Osteocyte (in vitro differentiated cells): ENCODE data around the gene TRMT112. TPM values are rescaled to one million over a fixed set of nuclear protein-coding genes. Genes with fewer than 3 reads are reported as not detected.

Experiments
- DNase-seq: peaks from one replicate; pipeline ENCODE4 v3.0.0; 2021; ENCODE audit warnings: mixed read lengths; ENCODE audit not compliant: unreplicated experiment; ENCODE audit errors: extremely low spot score
- H3K27ac Mint-ChIP-seq: one replicate; pipeline ENCODE4 v1.8.0; 2021; ENCODE audit warnings: mild to moderate bottlenecking, mixed read lengths; ENCODE audit not compliant: unreplicated experiment
- H3K27me3 Mint-ChIP-seq: one replicate; pipeline ENCODE4 v1.8.0; 2021; ENCODE audit warnings: mixed read lengths; ENCODE audit not compliant: unreplicated experiment
- H3K36me3 Mint-ChIP-seq: one replicate; pipeline ENCODE4 v1.8.0; 2021; ENCODE audit warnings: mixed read lengths; ENCODE audit not compliant: unreplicated experiment
- H3K4me1 Mint-ChIP-seq: one replicate; pipeline ENCODE4 v1.8.0; 2021; ENCODE audit warnings: mixed read lengths; ENCODE audit not compliant: unreplicated experiment
- H3K4me3 Mint-ChIP-seq: one replicate; pipeline ENCODE4 v1.8.0; 2021; ENCODE audit warnings: mild to moderate bottlenecking, moderate library complexity, mixed read lengths; ENCODE audit not compliant: unreplicated experiment
- H3K9me3 Mint-ChIP-seq: one replicate; pipeline ENCODE4 v1.8.0; 2021; ENCODE audit warnings: mixed read lengths; ENCODE audit not compliant: unreplicated experiment
- CTCF ChIP-seq: fragments of 200-600 bp; sonication (generic); IDR thresholded peaks from 2 replicates; pipeline ENCODE4 v1.5.0; 2021; ENCODE audit warnings: antibody characterized with exemption, mild to moderate bottlenecking, moderate library complexity
- total RNA-seq: library from RNA; stranded (reverse); gene quantifications from 2 replicates; pipeline ENCODE4 v1.2.1, GENCODE V29; 2021

TRMT112 gene
- total RNA-seq, 1 donor from 2014 or later: 159 TPM

GRCh38 chr11:64353715-64354506, 36.6 kb upstream of the TRMT112 start:
- H3K27me3 Mint-ChIP-seq: no peaks in the 10 kb centered on the region
- H3K36me3 Mint-ChIP-seq: no peaks in the 10 kb centered on the region
- no peak overlapping the region for H3K27ac Mint-ChIP-seq
- H3K4me1 Mint-ChIP-seq: peaks cover 21% of the 10 kb centered on the region
- no peak for DNase-seq
- H3K4me3 Mint-ChIP-seq: no peak overlapping the region
- no peak for TF ChIP-seq CTCF
- H3K9me3 Mint-ChIP-seq: no peaks in the 10 kb centered on the region

GRCh38 chr11:64352995-64353714, 35.8 kb upstream of the TRMT112 start:
- no peak for TF ChIP-seq CTCF
- no peak for DNase-seq
- H3K4me1 Mint-ChIP-seq: peaks cover 16% of the 10 kb centered on the region
- H3K27ac Mint-ChIP-seq: no peak overlapping the region
- H3K36me3 Mint-ChIP-seq: no peaks in the 10 kb centered on the region
- no peaks in the 10 kb centered on the region for H3K9me3 Mint-ChIP-seq
- H3K4me3 Mint-ChIP-seq: no peak overlapping the region
- no peaks in the 10 kb centered on the region for H3K27me3 Mint-ChIP-seq

GRCh38 chr11:64352099-64352994, 35.0 kb upstream of the TRMT112 start:
- Mint-ChIP-seq H3K36me3 (no peaks in the 10 kb centered on the region), H3K27ac (no peak overlapping the region), H3K4me1 (peaks cover 9% of the 10 kb centered on the region), H3K4me3 (no peak overlapping the region), H3K27me3 (no peaks in the 10 kb centered on the region), H3K9me3 (no peaks in the 10 kb centered on the region)
- DNase-seq: no peak
- TF ChIP-seq CTCF: no peak

GRCh38 chr11:64351136-64351631, 33.8 kb upstream of the TRMT112 start:
- Mint-ChIP-seq H3K9me3 (no peaks in the 10 kb centered on the region), H3K4me1 (peaks cover 9% of the 10 kb centered on the region), H3K27ac (no peak overlapping the region), H3K36me3 (no peaks in the 10 kb centered on the region), H3K27me3 (no peaks in the 10 kb centered on the region), H3K4me3 (no peak overlapping the region)
- no peak for TF ChIP-seq CTCF
- DNase-seq: no peak
